ENCODE measurements around the gene HOXB5.
A peak's percentile ranks its signal among the peaks of the same experiment; 100 is the strongest.

Gene HOXB5

GRCh38 chr17:48597528-48597777, 3.9 kb upstream of the HOXB5 start:
- no peak for DNase-seq (ENCODE audit: low read depth, low spot score)
- no peak for TF ChIP-seq CTCF (IDR thresholded peaks at IDR 0.05; ENCODE audit: low read depth, low read length)
- in situ Hi-C loops (cut with HindIII; ENCODE audit: low sequenced_read_pairs): no loop called here

GRCh38 chr17:48596735-48597527, 3.4 kb upstream of the HOXB5 start:
- TF ChIP-seq CTCF (IDR thresholded peaks at IDR 0.05; ENCODE audit: low read depth, low read length): no peak
- H3K4me3 ChIP-seq (ENCODE audit: low read depth, low read length): peak overlapping the region; percentile 57
- DNase-seq (ENCODE audit: low read depth, low spot score): peak; percentile 77
- in situ Hi-C loops (cut with HindIII; ENCODE audit: low sequenced_read_pairs): no loop called here

More at GRCh38 chr17:48597528-48597777, 3.9 kb upstream of the HOXB5 start:
- peak overlapping the region; percentile 57 for H3K4me3 ChIP-seq (ENCODE audit: low read depth, low read length)

GRCh38 chr17:48596000-48596734, 2.6 kb upstream of the HOXB5 start:
- in situ Hi-C loops (cut with HindIII; ENCODE audit: low sequenced_read_pairs): no loop called here
- peak; percentile 46 for DNase-seq (ENCODE audit: low read depth, low spot score)

GRCh38 chr17:48595278-48595999, 1.9 kb upstream of the HOXB5 start:
- in situ Hi-C loops (cut with HindIII; ENCODE audit: low sequenced_read_pairs): no loop called here

More at GRCh38 chr17:48596000-48596734, 2.6 kb upstream of the HOXB5 start:
- peak overlapping the region; percentile 57 for H3K4me3 ChIP-seq (ENCODE audit: low read depth, low read length)
- TF ChIP-seq CTCF (IDR thresholded peaks at IDR 0.05; ENCODE audit: low read depth, low read length): no peak

DNA sequence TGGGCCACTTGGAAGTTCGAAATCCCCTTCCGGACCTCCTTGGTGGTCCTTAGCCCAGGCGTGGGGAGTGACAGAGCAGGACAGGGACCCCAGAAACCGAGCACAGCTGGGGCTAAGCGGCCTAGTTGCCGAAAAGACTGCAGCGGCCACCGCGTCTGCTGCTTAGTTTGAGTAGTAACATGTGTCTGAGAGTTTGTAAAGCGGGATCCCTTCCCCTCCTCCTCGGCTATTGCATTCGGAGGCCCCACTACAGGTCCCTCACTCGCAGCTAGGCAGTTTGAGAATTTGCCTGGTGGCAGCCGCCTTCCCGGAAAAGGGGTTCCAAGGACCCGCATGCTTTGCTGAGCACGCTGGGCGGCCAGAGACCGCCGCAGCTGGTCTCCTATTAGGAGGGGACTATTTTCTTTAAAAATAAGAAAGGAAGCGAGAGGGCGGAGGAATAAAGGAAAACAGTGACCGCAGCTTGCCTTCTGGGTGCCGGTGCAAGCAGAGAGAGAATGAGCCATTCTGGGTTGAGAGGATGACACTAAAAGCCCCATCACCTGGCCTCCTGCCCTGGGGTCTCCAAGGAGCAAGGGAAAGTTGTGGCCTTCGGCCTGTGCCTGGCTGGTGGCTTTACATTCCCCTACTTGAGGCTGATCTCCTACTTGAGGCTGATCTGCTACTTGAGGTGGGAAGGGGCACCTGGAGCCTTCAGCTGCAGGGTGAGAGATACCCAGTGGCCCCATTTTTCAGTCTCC, 1.1 kb upstream of the HOXB5 start:
- peak overlapping the region; percentile 57 for H3K4me3 ChIP-seq (ENCODE audit: low read depth, low read length)
- TF ChIP-seq CTCF (IDR thresholded peaks at IDR 0.05; ENCODE audit: low read depth, low read length): no peak
- in situ Hi-C loops (cut with HindIII; ENCODE audit: low sequenced_read_pairs): no loop called here
- peak; percentile 55 for DNase-seq (ENCODE audit: low read depth, low spot score)

More at GRCh38 chr17:48595278-48595999, 1.9 kb upstream of the HOXB5 start:
- TF ChIP-seq CTCF (IDR thresholded peaks at IDR 0.05; ENCODE audit: low read depth, low read length): no peak
- no peak for DNase-seq (ENCODE audit: low read depth, low spot score)
- peak overlapping the region; percentile 57 for H3K4me3 ChIP-seq (ENCODE audit: low read depth, low read length)
